Left lung (tissue), 10 donors: ENCODE results near the gene UGCG. TPM values are rescaled to one million over a fixed set of nuclear protein-coding genes. Genes with fewer than 3 reads are reported as not detected.

Experiments
- ATAC-seq: fragments of 200-7000 bp; cut with Tn5 transposase; one replicate; pipeline ENCODE4 v1.9.1; 2020; ENCODE audit warnings: moderate library complexity
- DNase-seq, 4 donors: peaks; one replicate each; pipeline ENCODE4 v3.0.0-alpha.2; 2013 to 2020
- H3K27ac ChIP-seq, 2 donors: fragments of 200-600 bp; sonication (generic) in 1 of 2; one replicate each; pipeline versions ENCODE4 v1.5.0 to v1.8.0; 2020 to 2021
- H3K27me3 ChIP-seq, 2 donors: fragments of 200-600 bp; sonication (generic) in 1 of 2; one replicate each; pipeline versions ENCODE4 v1.5.0 to v1.8.0; 2020 to 2021
- H3K36me3 ChIP-seq, 2 donors: fragments of 200-600 bp; sonication (generic) in 1 of 2; one replicate each; pipeline versions ENCODE4 v1.5.0 to v1.8.0; 2020 to 2021
- H3K4me1 ChIP-seq, 2 donors: fragments of 200-600 bp; one replicate each; pipeline ENCODE4 v1.8.0; 2021
- H3K4me3 ChIP-seq, 2 donors: fragments of 200-600 bp; sonication (generic) in 1 of 2; one replicate each; pipeline versions ENCODE4 v1.5.0 to v1.8.0; 2020 to 2021; ENCODE audit warnings: mild to moderate bottlenecking in 1 of 2
- H3K9me3 ChIP-seq, 2 donors: fragments of 200-600 bp; sonication (generic) in 1 of 2; one replicate each; pipeline versions ENCODE4 v1.5.0 to v1.8.0; 2020 to 2021
- CTCF ChIP-seq, 2 donors: fragments of 200-600 bp; sonication (generic) in 1 of 2; IDR thresholded peaks; one replicate each; pipeline versions ENCODE4 v1.5.0 to v1.8.0; 2021; ENCODE audit warnings: antibody characterized with exemption in 2 of 2
- intact Hi-C, 2 donors: fragments of 100-400 bp; cut with DNase I; formaldehyde crosslinking; loops; one replicate each; pipeline versions ENCODE4 v1.11.2 to v1.14.2; 2022
- polyA plus RNA-seq, 6 donors: library from polyadenylated mRNA; unstranded; fragments of 120-200 nt; gene quantifications; one replicate each; pipeline ENCODE4 v1.2.1, GENCODE V29; 2013; ENCODE audit not compliant: insufficient read length in 6 of 6
- total RNA-seq, 2 donors: library from RNA; stranded (reverse); fragmentation: NEBNext Ultra II Directional; extraction: Animal tissue kit (Norgen Biotek cat#: 25700); gene quantifications; one replicate each; pipeline ENCODE4 v1.2.1, GENCODE V29; 2021
- donor health status: DM: no; HTN: yes; CAD: no.
- donor health status: DM: no; HTN: no; CAD: no.

Gene UGCG
- total and polyA plus RNA-seq, 8 donors = 29.0 to 74.3 (median 50.3) TPM

- H3K4me3 ChIP-seq = no peak overlapping the region
- no peaks in the 10 kb centered on the region for H3K27me3 ChIP-seq
- no peak for TF ChIP-seq CTCF (IDR thresholded peaks at IDR 0.05)
- H3K9me3 ChIP-seq = no peaks in the 10 kb centered on the region
- ATAC-seq = no peak
- H3K27ac ChIP-seq = peak overlapping the region; percentile 53 to 86
- no peak for DNase-seq
- H3K36me3 ChIP-seq = peaks cover 2 to 30% of the 10 kb centered on the region in 2 donors
- H3K4me1 ChIP-seq = peaks cover 0 to 34% of the 10 kb centered on the region in 2 donors
- intact Hi-C loops = no loop called here
Measured at GRCh38 chr9:111938427-111938800, 41.8 kb downstream of the UGCG start.

GRCh38 chr9:111939322-111939721 is 42.7 kb downstream of the UGCG start:
- no peak for ATAC-seq
- no peak for TF ChIP-seq CTCF (IDR thresholded peaks at IDR 0.05)
- H3K27ac ChIP-seq = peak overlapping the region in 1 of 2 donors; percentile 86

GRCh38 chr9:111940697-111941096 is 44.1 kb downstream of the UGCG start:
- Histone ChIP-seq H3K4me1 (peaks cover 0 to 53% of the 10 kb centered on the region in 2 donors), H3K27ac (no peak overlapping the region), H3K4me3 (no peak overlapping the region), H3K9me3 (no peaks in the 10 kb centered on the region), H3K36me3 (peaks cover 0 to 8% of the 10 kb centered on the region in 2 donors), H3K27me3 (no peaks in the 10 kb centered on the region)
- no peak for TF ChIP-seq CTCF (IDR thresholded peaks at IDR 0.05)
- no peak for DNase-seq
- intact Hi-C loops = no loop called here
- peak; percentile 37 for ATAC-seq

More at GRCh38 chr9:111939322-111939721, 42.7 kb downstream of the UGCG start:
- Histone ChIP-seq H3K36me3 (peaks cover 2 to 21% of the 10 kb centered on the region in 2 donors), H3K27me3 (no peaks in the 10 kb centered on the region), H3K9me3 (no peaks in the 10 kb centered on the region), H3K4me3 (no peak overlapping the region), H3K4me1 (peaks cover 0 to 39% of the 10 kb centered on the region in 2 donors)
- intact Hi-C loops = no loop called here
- DNase-seq = no peak

GRCh38 chr9:111943200-111943599 is 46.6 kb downstream of the UGCG start:
- Histone ChIP-seq H3K27ac (no peak overlapping the region), H3K9me3 (no peaks in the 10 kb centered on the region), H3K4me3 (no peak overlapping the region), H3K4me1 (peaks cover 0 to 34% of the 10 kb centered on the region in 2 donors), H3K27me3 (no peaks in the 10 kb centered on the region), H3K36me3 (no peaks in the 10 kb centered on the region)
- DNase-seq (no peak), ATAC-seq (no peak)
- TF ChIP-seq CTCF (IDR thresholded peaks at IDR 0.05) = no peak
- intact Hi-C loops = no loop called here

- no peak for ATAC-seq
- intact Hi-C loops = no loop called here
- no peaks in the 10 kb centered on the region for H3K36me3 ChIP-seq
Measured at GRCh38 chr9:111943746-111944145, 47.1 kb downstream of the UGCG start.

More at GRCh38 chr9:111943746-111944145, 47.1 kb downstream of the UGCG start:
- no peak for DNase-seq
- Histone ChIP-seq H3K4me3 (no peak overlapping the region), H3K27me3 (no peaks in the 10 kb centered on the region), H3K27ac (no peak overlapping the region), H3K4me1 (peaks cover 0 to 28% of the 10 kb centered on the region in 2 donors), H3K9me3 (no peaks in the 10 kb centered on the region)
- TF ChIP-seq CTCF (IDR thresholded peaks at IDR 0.05) = no peak
